Loucy (cell line): ENCODE measurements around the gene RNF145.

Source experiments
- EZH2phosphoT487 ChIP-seq: fragments of 200-600 bp; IDR thresholded peaks from 2 replicates; pipeline ENCODE4 v1.6.1; 2018; ENCODE audit warnings: antibody characterized with exemption, mild to moderate bottlenecking, moderate library complexity, borderline replicate concordance
- TF ChIP-seq, protein P1 (sequence below): fragments of 200-600 bp; sonication (generic); conservative IDR thresholded peaks from 2 replicates; pipeline ENCODE4 v1.5.1; 2014; ENCODE audit warnings: mild to moderate bottlenecking, antibody characterized with exemption, low read length

DNA sequence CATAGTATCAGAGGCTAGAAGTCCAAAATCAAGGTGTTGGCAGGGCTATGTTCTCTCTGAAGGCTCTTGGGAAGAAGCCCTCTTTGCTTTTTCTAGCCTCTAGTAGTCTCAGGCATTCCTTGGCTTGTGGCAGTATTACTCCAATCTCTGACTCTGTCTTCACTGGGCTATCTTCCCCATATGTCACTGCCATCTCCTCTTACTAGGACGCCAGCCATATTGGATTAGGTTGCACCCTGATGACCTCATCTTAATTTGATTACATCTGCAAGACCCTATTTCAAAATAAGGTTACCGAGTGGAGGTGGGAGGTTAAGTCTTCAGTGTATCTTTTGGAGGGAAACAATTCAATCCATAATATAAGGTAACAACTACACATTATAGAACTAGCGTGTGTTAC lies 88.3 kb downstream of the RNF145 start:
- TF ChIP-seq, protein P1, sequence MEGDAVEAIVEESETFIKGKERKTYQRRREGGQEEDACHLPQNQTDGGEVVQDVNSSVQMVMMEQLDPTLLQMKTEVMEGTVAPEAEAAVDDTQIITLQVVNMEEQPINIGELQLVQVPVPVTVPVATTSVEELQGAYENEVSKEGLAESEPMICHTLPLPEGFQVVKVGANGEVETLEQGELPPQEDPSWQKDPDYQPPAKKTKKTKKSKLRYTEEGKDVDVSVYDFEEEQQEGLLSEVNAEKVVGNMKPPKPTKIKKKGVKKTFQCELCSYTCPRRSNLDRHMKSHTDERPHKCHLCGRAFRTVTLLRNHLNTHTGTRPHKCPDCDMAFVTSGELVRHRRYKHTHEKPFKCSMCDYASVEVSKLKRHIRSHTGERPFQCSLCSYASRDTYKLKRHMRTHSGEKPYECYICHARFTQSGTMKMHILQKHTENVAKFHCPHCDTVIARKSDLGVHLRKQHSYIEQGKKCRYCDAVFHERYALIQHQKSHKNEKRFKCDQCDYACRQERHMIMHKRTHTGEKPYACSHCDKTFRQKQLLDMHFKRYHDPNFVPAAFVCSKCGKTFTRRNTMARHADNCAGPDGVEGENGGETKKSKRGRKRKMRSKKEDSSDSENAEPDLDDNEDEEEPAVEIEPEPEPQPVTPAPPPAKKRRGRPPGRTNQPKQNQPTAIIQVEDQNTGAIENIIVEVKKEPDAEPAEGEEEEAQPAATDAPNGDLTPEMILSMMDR = no peak
- TF ChIP-seq EZH2phosphoT487 = no peak
